Right atrium auricular region (tissue), 2 donors: ENCODE data around the gene MAGI3. TPM values are rescaled to one million over a fixed set of nuclear protein-coding genes. Genes with fewer than 3 reads are reported as not detected.
"Not testable (repeated sequence)": the region's sequence is repeated elsewhere in the genome, so short reads cannot be mapped to it uniquely, and the experiment has no call there.

Source experiments
- DNase-seq: peaks from one replicate; pipeline ENCODE4 v3.0.0-alpha.2; 2019; ENCODE audit warnings: low spot score
- H3K27ac ChIP-seq, 2 donors: fragments of 200-600 bp; sonication (generic); 1 replicate in 1 of 2; 2 replicates in 1 of 2; pipeline ENCODE4 v1.5.1; 2016 to 2019
- H3K27me3 ChIP-seq, 2 donors: fragments of 200-600 bp; sonication (generic); one replicate each; pipeline versions ENCODE4 v1.5.1 to v1.6.0; 2017 to 2019
- H3K36me3 ChIP-seq: fragments of 200-600 bp; sonication (generic); one replicate; pipeline ENCODE4 v1.5.1; 2016
- H3K4me1 ChIP-seq, 2 donors: fragments of 200-600 bp; sonication (generic); one replicate each; pipeline versions ENCODE4 v1.5.1 to v1.6.0; 2017 to 2019
- H3K4me3 ChIP-seq, 2 donors: fragments of 200-600 bp; sonication (generic); 1 replicate in 1 of 2; 2 replicates in 1 of 2; pipeline ENCODE4 v1.5.1; 2017 to 2019; ENCODE audit warnings: mild to moderate bottlenecking in 1 of 2, moderate library complexity in 1 of 2
- H3K9me3 ChIP-seq, 2 donors: fragments of 200-600 bp; sonication (generic); one replicate each; pipeline ENCODE4 v1.5.1; 2019
- CTCF ChIP-seq, 2 donors: fragments of 200-600 bp; sonication (generic); IDR thresholded peaks; one replicate each; pipeline ENCODE4 v1.5.1; 2019; ENCODE audit warnings: antibody characterized with exemption in 2 of 2
- total RNA-seq, 2 donors: library from RNA; depleted of rRNA; stranded (reverse); fragments of >200 nt; gene quantifications; one replicate each; pipeline ENCODE4 v1.1.0, GENCODE V29; 2016

MAGI3 gene
- total RNA-seq, 2 donors from 2014 or later, result 6.4 to 6.6 TPM

DNA sequence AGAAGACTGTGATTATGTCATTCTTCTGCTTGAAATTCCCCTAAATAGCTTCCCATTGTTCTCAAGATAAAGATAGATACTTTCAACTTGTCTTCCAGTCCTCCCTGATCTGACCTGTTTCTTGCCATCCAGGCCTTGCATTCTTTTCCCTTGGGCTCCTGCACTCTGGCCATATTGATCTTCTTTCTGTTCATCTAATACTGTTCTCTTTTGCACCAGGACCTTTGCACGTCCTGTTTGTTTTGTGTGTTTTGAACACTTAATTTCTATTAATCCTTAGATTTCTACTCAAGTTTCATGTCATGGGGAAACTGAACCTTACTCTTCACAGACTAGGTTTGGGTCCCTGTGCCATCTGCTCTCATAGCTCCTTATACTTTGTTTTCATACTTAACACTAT is 65.1 kb downstream of the MAGI3 start:
- no peaks in the 10 kb centered on the region for H3K36me3 ChIP-seq
- TF ChIP-seq CTCF (IDR thresholded peaks at IDR 0.05), result no peak
- H3K4me3 ChIP-seq, result no peak overlapping the region
- H3K4me1 ChIP-seq, result peaks cover 0 to 7% of the 10 kb centered on the region in 2 donors
- H3K27me3 ChIP-seq, result no peaks in the 10 kb centered on the region
- H3K9me3 ChIP-seq, result no peaks in the 10 kb centered on the region
- H3K27ac ChIP-seq, result no peak overlapping the region
- no peak for DNase-seq

DNA sequence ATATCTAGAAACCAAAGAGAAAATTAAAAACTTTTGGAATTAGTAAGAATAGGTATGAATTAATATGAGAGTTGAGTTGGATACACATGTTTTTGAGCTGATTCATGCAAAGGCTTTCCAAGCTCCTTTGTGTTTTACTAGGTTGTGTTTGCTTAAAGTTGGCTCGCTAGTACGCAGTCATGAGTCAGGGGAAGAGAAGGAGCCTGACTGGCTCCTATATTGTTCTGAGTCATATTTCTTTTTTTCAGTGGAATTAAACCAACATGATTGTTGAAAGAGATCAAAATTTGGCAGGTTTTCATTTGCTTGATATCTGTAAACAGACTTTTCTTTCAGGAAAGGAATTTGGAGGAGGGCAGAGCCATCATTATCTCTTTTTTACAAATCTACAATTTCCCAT is 66.7 kb downstream of the MAGI3 start:
- DNase-seq, result no peak

GRCh38 chr1:113459279-113459678 is 69.0 kb downstream of the MAGI3 start:
- Histone ChIP-seq H3K4me1 (no peaks in the 10 kb centered on the region), H3K9me3 (no peaks in the 10 kb centered on the region), H3K27me3 (no peaks in the 10 kb centered on the region), H3K4me3 (no peak overlapping the region), H3K36me3 (no peaks in the 10 kb centered on the region), H3K27ac (no peak overlapping the region)
- TF ChIP-seq CTCF (IDR thresholded peaks at IDR 0.05), result no peak
- no peak for DNase-seq

More for the DNA sequence above, 66.7 kb downstream of the MAGI3 start:
- no peak overlapping the region for H3K27ac ChIP-seq
- no peak for TF ChIP-seq CTCF (IDR thresholded peaks at IDR 0.05)
- no peaks in the 10 kb centered on the region for H3K27me3 ChIP-seq
- no peaks in the 10 kb centered on the region for H3K9me3 ChIP-seq
- H3K36me3 ChIP-seq, result no peaks in the 10 kb centered on the region
- peaks cover 0 to 7% of the 10 kb centered on the region in 2 donors for H3K4me1 ChIP-seq
- no peak overlapping the region for H3K4me3 ChIP-seq

- DNase-seq, result no peak
- Histone ChIP-seq H3K36me3 (no peaks in the 10 kb centered on the region), H3K4me1 (no peaks in the 10 kb centered on the region), H3K27ac (no peak overlapping the region), H3K9me3 (peaks cover 0 to 53% of the 10 kb centered on the region in 2 donors), H3K4me3 (no peak overlapping the region), H3K27me3 (no peaks in the 10 kb centered on the region)
- no peak for TF ChIP-seq CTCF (IDR thresholded peaks at IDR 0.05)
These were observed 77.7 kb downstream of the MAGI3 start for GRCh38 chr1:113467991-113468390.

DNA sequence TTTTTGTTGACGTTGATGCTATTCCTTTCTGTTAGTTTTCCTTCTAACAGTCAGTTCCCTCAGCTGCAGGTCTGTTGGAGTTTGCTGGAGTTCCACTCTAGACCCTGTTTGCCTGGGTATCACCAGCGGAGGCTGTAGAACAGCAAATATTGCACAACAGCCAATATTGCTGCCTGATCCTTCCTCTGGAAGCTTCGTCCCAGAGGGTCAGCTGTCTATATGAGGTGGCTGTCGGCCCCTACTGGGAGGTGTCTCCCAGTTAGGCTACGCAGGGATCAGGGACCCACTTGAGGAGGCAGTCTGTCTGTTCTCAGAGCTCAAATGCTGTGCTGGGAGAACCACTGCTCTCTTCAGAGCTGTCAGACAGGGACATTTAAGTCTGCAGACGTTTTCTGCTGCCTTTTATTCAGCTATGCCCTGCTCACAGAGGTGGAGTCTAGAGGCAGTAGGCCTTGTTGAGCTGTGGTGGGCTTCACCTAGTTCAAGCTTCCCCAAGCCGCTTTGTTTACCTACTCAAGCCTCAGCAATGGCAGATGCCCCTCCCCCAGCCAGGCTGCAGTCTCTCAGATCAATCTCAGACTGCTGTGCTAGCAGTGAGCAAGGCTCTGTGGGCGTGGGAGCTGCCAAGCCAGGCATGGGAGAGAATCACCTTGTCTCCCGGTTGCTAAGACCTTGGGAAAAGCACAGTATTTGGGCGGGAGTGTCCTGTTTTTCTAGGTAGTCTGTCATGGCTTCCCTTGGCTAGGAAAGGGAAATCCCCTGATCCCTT is 88.3 kb downstream of the MAGI3 start:
- H3K4me3 ChIP-seq, H3K27me3 ChIP-seq, DNase-seq, H3K27ac ChIP-seq, H3K36me3 ChIP-seq, H3K4me1 ChIP-seq: not testable (repeated sequence)
- H3K9me3 ChIP-seq, result peaks cover 5 to 33% of the 10 kb centered on the region in 2 donors

- H3K27me3 ChIP-seq, result no peaks in the 10 kb centered on the region
- H3K4me1 ChIP-seq, result no peaks in the 10 kb centered on the region
- no peak overlapping the region for H3K27ac ChIP-seq
- DNase-seq, result no peak
- no peak overlapping the region for H3K4me3 ChIP-seq
- peaks cover 5 to 33% of the 10 kb centered on the region in 2 donors for H3K9me3 ChIP-seq
- no peak for TF ChIP-seq CTCF (IDR thresholded peaks at IDR 0.05)
- no peaks in the 10 kb centered on the region for H3K36me3 ChIP-seq
These were observed 89.7 kb downstream of the MAGI3 start for GRCh38 chr1:113479713-113480676.

GRCh38 chr1:113485131-113485530 is 94.8 kb downstream of the MAGI3 start:
- not testable (repeated sequence) for H3K27ac ChIP-seq, DNase-seq, H3K27me3 ChIP-seq, H3K4me1 ChIP-seq, H3K36me3 ChIP-seq, H3K4me3 ChIP-seq
- peaks cover 5 to 22% of the 10 kb centered on the region in 2 donors for H3K9me3 ChIP-seq
